ENCODE measurements around the gene PLXDC2.
A peak's percentile ranks its signal among the peaks of the same experiment; 100 is the strongest.
"Not testable (repeated sequence)": the region's sequence is repeated elsewhere in the genome, so short reads cannot be mapped to it uniquely, and the experiment has no call there.

The PLXDC2 gene

DNA sequence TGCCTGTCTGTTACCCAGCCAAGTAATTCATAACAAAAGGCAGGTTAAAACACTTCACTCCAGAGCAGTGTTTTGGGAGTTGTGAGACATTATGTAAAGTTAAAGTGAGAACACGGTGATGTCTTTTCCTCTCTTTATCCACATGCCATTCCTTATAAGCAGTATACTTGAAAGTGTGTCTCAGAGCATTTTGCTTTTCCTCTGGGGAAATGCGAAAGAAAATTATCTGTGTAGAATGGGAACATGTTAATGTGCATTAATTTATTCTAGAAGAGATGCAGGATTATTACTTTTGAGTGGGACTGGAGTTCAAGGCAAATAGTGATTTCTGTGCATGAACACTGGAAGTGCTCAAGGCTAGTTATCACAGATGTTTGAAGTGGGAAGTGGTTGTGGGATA, 170.4 kb downstream of the PLXDC2 start:
- DNase-seq = no peak

DNA sequence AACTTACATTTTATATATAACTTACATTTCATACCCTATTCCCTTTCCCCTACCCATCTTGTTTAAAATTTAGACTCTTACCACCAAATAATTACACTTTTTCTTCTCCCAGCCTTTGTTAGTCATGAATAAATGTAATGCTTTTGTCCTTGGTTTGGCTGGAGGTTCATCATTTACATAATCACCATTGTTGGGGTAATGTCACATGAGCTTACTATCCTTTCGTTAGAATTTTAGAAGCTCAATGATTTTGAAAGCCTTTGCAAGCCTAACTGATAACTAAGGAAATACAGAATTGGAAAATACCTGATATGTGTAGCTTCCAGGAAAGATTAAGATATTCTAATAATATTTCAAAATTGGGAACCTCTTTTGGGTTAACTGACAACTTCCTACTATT, 171.7 kb downstream of the PLXDC2 start:
- DNase-seq = no peak

DNA sequence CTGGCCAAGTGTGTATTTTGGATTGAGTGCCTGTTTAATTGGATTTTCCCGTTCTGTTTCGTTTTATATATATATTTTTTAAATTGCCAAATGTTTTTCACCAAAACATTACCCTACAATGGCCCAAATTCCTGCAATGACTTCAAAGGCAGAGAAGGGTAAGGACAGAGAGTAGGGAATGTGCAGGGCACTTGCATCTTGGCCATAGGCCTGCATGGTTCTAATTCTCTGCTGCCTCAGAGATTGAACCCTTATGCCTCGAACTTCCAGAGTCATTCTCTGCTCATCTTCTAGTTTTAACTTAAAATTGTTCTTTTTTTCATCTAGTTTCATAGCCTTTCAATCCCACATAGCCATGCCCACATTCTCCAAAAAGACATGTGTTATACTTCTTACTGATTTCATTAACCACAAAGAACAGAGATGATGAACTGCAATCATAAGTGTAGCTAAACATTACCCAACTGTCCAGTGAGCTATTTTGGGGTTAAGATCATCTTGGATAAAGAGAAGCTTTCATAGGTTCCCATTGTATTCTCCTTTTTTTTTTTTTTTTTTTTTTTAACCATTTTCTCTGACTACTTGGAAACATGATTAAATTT, 177.6 kb downstream of the PLXDC2 start:
- peak; percentile 41 for DNase-seq

DNA sequence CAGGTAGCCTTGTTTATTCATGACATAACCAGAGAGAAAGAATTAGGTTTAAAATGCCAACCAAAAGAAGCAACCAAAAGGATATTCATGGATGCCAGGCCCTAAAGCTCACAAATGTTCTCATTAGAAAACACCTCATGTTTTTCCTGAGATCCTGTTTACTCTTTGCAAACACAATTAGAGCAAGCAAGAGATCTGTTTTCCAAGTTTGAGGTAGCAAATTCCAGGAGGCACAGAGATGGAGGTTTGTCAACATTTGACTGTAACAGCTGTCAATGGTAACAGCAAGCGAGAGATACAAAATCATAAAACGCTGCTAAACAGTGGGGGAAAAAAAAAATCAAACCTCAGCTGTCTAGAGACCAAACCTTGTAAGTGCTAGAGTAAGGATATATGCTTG, 182.2 kb downstream of the PLXDC2 start:
- no peak for DNase-seq

DNA sequence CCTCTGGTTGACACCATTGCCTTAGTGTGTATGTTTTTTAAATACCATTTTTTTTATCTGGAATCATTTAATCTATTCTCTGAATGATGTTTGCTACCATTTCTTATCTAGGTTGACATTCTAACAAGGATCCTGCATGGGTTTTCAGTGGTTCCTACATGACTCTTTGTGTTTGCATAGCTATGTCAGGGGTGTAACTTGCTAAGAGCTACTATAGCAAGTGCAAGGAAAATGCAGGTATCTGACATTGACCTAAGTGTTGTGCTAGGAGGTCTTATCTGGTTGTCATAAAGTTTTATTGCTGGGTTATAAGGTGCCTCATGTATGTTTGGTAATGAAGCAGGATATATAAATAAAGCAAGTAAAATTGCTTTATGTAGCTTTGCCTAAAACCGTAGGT, 183.2 kb downstream of the PLXDC2 start:
- DNase-seq = no peak

DNA sequence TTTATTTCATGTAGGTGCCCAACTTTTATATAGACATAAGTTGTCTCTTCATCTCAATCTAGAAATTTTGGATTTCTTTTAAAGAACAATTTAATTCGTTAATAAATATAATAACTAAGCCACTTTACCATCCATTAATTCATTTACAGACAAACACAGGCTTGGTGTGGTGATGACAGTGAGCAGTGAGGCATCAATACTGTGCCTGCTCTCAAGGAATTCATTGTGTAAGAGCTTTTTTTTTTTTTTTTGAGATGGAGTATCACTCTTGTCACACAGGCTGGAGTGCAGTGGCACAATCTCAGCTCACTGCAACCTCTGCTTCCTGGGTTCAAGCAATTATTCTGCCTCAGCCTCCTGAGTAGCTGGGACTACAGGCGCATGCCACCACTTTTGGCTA, 185.8 kb downstream of the PLXDC2 start:
- DNase-seq = not testable (repeated sequence)

DNA sequence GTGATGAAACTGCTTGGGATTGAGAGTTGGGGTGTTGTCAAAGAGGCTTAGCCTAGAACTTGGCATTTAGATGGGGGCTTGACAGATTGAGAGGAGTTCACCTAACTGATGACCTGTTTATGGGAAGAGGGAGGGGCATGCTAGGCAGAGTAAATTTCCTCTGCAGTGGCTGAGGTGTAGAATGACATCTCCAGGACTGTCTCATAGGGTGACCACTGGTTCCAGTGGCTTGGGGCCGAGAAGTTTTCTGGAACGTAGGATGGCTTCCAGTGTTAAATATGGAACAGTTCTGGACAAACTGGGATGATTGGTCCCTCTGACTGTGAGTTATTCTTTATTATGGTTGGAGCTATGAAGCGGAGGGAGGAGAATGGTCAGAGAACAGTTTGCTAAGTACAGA, 186.4 kb downstream of the PLXDC2 start:
- no peak for DNase-seq

DNA sequence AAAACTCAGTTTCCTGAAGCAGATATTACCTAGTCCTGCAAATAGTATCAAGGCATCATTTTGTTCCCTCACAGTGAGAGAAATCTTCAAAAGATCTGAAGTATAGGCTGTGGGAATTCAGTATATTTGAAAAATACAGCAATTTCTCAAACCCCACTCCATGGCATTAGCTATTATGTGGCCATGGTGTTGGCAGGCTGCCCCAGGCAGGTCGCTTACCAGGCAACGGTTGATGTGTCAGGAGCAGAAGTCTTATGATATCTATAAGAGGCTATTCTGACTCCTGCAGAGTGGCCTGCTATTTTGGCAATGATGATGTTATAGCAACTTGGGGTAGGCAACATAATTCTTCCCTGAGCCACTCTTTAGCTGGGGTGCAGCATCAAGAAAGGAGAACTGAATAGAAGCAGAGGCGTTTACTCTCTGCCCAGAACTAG, 187.9 kb downstream of the PLXDC2 start:
- DNase-seq = peak; percentile 51

DNA sequence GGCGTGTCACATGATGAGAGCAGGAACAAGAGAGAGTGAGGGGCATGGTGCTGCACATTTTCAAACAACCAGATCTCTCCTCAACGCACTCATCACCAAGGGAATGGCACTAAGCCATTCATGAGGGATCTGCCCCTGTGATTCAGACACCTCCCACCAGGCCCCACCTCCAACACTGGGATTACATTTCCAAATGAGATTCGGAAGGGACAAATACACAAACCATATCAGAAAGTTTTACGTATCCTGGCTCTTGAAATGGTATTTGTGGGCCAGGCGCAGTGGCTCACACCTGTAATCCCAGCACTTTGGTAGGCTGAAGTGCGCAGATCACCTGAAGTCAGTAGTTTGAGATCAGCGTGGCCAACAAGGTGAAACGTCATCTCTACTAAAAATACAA, 189.4 kb downstream of the PLXDC2 start:
- no peak for DNase-seq

DNA sequence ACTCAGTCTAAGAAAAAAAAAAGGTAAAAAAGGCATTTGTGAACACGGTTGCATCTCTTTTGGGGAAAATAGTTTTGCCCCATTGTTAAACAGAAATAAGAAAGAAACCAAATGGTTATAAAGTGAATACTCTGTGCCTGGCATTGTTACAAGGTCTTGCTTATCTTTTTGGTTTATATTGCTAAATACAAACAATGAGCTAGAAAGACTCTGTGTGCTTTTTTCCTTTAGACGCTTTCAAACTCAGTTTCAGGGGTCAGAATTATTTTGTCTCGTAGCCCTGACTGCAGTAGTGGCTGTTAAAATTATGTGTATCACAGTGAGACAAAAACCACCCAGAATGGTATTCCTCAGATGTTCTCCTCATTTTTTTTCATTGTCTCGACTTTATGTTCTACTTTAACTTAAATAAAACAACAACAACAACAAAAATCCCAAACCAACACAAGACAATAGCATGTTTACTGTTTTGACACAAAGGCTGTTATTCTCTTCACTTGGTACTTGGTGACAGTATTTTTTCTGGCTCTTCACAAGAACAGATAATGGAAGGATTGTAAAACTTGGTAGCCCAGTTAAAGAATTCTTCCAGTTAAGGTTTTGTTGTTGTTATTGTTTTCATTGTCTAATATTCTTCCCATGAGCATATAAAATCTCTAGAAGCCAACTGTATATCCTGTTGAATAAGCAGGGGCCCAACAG, 190.1 kb downstream of the PLXDC2 start:
- no peak for DNase-seq

DNA sequence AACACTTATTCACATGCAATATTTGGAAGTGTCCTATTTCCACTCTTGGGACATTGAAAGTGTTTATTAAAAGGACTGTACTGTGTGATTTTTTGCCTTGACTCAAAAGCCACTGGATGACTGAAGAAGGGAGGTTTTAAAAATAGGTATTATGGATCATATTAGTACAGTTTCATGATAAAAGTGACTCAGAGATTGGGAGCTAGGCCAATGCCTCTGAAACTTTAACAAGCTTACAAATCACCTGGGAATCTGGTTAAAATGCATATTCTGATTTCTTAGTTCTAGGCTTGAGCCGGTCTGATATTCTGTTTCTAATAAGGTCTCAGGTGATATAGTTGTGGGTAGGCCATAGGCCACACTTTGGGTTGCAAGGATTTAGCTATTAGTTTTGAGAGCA, 191.2 kb downstream of the PLXDC2 start:
- DNase-seq = no peak

DNA sequence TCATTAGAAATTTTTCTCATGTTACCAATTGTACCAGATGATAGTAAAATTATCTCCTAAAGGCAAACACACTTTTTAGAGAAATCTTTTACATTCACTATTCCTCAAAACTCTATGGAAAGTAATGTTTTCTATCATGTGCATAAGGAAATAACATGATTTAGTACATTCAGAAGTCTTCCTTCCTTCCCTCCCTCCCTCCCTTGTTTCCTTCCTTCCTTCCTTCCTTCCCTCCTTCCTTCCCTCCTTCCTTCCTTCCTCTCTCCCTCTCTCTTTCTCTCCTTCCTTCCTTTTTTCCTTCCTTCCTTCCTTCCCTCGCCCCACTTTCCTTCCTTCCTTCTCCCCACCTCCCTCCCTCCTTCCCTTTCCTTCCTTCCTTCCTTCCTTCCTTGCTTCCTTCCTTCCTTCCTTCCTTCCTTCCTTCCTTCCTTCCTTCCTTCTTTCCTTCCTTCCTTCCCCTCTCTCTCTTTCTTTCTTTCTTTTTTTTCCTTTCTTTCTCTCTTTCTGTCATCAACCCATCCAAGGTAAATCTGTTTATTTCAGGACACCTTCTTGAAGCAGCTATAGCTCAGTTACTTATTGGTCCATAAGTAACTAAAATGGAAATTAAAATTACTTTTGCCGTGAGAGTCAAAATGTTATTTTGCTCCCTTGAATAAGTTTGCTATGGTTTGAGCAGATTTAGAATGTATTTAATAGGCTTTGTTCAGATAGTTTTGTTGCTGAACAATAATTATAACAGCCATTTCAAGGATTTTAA, 197.9 kb downstream of the PLXDC2 start:
- no peak for DNase-seq

DNA sequence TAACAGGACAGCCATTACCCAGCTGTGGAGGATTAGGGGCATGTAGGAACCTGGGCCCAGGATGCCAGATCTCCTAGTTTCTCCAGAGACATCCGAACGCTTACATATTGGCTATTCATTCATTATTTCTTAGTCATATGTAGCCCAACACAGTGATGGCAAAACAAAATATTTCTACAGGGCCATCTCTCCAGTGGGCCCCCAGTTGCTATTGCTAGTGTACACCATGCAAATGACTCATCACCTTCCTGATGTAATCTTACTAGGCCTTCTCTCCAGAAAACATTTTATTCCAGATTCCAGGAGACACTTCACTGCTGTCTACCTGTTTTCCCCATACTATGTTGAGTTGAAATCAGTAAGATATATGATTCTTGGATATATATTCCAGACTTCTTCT, 201.7 kb downstream of the PLXDC2 start:
- DNase-seq = no peak

DNA sequence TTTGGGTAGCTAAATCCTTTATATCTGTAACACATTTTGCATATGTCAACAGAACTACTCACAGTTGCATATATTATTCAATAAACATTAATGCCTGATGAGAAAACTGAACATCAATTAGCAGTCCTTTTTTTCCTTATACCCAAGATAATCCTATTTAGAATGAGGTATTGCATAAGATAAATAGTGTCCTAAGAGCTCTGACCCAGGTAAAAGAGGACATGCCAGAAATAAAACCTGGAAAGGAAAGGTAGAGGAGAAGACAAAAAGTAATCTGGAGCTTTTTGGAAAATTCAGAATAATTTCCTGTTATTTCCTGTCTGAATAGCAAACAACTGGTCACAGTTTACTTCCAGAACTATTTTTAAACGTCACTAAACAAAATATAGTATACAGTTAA, 204.4 kb downstream of the PLXDC2 start:
- no peak for DNase-seq

DNA sequence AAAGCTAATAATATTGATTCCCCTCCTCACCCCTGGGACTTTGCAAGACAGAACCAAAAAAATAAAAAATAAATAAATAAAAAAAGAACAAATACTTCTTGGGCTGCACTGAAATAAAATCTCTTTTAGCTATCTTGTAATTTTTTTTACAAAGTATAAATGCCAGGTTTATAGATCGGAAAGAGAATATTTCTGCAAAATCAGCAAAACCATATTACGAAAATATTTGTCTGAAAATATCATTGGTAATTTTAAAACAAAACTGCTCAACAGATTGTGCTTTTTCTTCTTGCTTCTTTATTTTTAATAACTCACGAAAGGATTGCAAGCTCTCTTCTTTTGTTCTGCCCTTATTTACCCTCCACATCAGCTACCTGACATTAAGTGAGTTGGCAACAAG, 213.3 kb downstream of the PLXDC2 start:
- no peak for DNase-seq

DNA sequence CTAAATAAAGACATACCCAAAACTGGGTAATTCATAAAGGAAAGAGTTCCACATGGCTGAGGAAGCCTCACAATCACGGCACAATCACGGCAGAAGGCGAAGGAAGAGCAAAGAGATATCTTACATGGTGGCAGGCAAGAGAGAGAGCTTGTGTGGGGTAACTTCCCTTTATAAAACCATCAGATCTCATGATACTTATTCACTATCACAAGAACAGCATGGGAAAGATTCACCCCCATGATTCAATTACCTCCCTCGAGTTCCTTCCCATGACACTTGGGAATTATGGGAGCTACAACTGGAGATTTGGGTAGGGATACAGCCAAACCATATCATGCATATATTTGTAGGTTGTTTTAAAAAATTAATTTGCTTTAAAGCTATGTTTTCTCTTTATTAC, 217.2 kb downstream of the PLXDC2 start:
- no peak for DNase-seq

DNA sequence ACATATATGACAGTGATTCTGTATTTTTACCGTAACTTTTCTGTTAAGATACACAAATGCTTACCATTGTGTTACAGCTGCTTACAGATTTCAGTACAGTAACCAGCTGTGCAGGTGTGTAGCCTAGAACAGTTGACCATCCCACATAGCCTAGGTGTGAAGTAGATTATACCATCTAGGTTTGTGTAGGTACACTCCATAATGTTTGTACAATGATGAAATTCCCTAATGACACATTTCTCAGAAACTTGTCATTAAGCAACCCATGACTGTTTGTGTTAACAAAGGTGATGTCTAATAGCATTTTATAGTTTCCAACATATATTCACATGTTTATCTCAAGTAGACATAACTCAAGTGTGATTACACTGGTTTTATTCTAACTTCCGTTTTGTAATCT, 218.5 kb downstream of the PLXDC2 start:
- no peak for DNase-seq

DNA sequence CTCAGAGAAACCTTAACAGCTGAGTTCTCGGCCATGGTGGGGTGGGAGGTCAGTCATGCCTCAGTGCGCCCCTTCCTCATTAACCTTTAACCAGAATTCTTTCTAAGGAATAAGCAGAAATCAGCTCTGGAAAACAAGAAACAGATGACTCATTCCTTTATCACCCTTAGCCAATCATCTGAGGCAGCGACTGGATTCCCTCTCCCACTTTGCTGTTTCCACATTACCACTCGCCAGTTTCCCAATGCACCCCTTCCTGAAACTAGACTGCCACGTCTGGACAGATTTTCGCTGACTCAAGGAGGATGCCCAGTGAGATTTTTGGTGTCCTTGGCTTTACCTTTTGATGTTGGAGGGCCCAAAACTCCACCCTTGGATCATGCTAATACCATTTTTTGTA, 223.8 kb downstream of the PLXDC2 start:
- no peak for DNase-seq

DNA sequence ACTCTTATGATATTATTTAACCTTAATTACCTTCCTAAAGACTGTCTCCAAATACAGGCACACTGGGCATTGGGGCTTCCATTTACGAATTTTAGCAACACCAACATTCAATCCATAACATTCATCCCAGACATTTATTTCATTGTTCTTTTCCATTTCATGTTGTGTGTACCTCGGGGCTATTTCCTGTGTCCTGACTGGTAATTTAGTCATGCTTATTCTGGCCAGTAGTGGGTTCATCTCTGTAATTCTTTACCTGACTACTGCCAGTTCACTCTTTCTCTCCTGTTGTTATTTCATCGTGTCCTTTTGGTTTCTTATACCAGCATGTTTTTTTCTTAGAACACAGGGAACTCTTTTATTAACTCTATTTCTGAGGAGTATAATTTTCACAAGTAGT, 225.7 kb downstream of the PLXDC2 start:
- no peak for DNase-seq

DNA sequence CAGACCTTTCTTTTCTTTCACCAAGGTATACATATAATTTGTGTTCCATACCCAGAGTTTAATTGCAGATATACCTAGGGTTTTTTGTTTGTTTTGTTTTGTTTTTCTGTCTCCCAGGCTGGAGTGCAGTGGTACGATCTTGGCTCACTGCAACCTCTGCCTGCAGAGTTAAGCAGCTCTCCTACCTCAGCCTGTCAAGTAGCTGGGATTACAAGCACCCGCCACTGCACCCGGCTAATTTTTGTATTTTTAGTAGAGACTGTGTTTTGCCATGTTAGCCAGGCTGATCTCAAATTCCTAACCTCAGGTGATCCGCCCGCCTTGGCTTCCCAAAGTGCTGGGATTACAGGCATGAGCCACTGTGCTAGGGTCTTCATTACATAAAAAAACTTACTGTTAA, 228.9 kb downstream of the PLXDC2 start:
- DNase-seq = not testable (repeated sequence)

DNA sequence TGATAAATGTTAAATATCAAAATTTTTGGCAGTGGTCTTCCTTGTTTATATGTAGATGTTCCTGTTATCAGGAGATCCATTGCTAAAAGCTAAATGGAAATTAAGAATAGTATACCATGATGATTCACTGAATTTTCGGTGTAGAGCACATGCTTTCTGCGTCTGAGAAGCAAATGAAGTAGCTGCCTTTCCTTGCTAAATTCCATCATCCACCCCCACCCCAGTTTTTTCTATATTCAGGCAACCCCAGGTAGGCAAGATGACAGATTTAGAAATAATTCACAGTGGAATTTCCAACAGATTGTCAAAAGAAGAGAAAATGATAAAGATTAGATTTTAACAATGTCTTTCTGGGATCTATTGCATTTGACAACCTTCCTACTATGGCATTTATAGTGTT, 231.9 kb downstream of the PLXDC2 start:
- DNase-seq = no peak

DNA sequence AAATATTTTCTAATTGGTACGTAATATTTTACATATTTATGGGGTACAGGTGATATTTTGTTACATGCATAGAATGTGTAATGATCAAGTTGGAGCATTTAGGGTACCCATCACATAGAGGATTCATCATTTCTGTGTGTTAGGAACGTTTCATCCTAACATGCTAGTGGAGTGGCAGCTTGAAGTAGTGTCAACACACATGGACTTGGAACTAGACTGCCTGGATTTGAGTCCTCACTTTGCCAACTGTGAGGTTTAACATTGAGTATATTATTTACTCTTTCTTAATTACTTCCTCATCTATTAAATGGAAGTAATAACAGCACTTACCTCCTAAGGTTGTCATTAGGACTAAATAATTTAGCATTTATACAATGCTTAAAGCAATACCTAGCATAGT, 241.9 kb downstream of the PLXDC2 start:
- no peak for DNase-seq

DNA sequence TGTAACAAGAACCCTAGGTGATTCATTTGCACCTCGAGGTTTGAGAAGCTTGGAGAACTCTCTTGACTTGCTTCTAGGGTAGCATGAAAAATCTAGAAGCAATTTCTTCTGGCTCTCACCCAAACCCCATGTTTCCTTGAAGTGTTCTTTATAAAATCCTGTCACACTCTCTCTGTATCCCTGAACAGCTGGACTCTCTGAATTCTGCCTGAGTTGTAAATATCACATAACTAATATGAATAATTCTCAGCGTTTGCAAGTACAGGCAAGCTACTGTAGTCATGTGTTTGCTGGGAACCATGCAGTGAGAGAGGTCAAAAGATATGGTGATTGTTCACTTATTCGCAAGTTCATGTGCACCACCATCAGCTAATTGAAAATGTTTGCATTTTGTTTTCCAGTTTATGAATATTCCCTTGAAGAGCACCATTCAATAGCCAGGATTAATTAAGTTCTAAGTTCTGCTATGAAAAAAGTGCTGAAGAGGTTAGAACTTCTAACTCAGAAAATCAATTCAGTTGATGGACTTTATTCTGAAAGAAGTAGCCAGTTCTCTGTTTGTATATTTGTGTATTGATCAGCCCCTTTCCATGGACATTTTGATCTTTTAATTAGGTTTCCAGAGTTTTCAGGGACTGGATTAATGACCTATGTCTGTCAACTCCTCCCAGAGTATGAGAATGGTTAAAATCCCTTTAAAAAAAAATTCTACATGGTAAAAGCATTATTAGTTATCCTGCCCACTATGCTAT, 243.0 kb downstream of the PLXDC2 start:
- no peak for DNase-seq

DNA sequence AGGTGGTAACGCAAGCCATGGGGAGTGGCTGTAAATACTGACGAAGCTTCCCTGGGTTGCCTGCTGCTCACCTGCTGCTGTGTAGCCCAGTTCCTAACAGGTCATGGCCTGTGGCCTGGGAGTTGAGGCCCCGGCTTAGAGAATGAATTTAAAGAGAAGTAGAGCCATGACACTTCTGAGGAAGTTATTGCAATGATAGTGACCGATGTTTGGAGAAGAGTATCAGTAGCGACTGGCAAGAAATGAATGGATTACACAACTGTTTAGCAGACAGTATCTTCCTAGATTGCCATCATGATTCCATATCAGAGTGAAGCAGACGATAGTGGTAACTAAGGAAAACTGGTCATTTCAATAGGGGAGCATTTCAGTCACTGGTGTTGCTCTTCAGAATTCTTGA, 249.6 kb downstream of the PLXDC2 start:
- DNase-seq = peak; percentile 3
